HCT116 (cell line): ENCODE data around the gene MACF1.

Experiments
- EZH2 ChIP-seq: fragments of 200-600 bp; sonication (generic); IDR thresholded peaks from 2 replicates; pipeline ENCODE4 v1.6.1; 2017; ENCODE audit warnings: antibody characterized with exemption, mixed run types
- EZH2phosphoT487 ChIP-seq: fragments of 200-600 bp; IDR thresholded peaks from 2 replicates; pipeline ENCODE4 v1.6.1; 2018; ENCODE audit warnings: antibody characterized with exemption, borderline replicate concordance
- FOSL1 ChIP-seq: IDR thresholded peaks from 2 replicates; pipeline ENCODE4 v1.6.1; 2012; ENCODE audit warnings: low read depth
- JUND ChIP-seq: IDR thresholded peaks from 2 replicates; pipeline ENCODE4 v1.6.1; 2012
- POLR2A ChIP-seq: IDR thresholded peaks from 2 replicates; pipeline ENCODE4 v1.7.0; 2011; ENCODE audit warnings: borderline replicate concordance; ENCODE audit not compliant: insufficient read depth, insufficient read length; ENCODE audit errors: extremely low read depth
- POLR2AphosphoS5 ChIP-seq: IDR thresholded peaks from 2 replicates; pipeline ENCODE4 v1.6.1; 2011; ENCODE audit warnings: mild to moderate bottlenecking, low read depth, low read length, moderate library complexity
- SIN3A ChIP-seq: IDR thresholded peaks from 2 replicates; pipeline ENCODE4 v1.6.1; 2012; ENCODE audit warnings: low read depth
- SRF ChIP-seq: IDR thresholded peaks from 2 replicates; pipeline ENCODE4 v1.6.1; 2012; ENCODE audit warnings: low read depth
- YY1 ChIP-seq: IDR thresholded peaks from 2 replicates; pipeline ENCODE4 v1.6.1; 2011; ENCODE audit warnings: low read length, low read depth, moderate library complexity, mild to moderate bottlenecking; ENCODE audit not compliant: insufficient replicate concordance; ENCODE audit errors: extremely low read depth
- ZNF274 ChIP-seq: fragments of 200-500 bp; sonication (Bioruptor generic); IDR thresholded peaks from 2 replicates; pipeline ENCODE4 v1.6.1; 2014; ENCODE audit warnings: mild to moderate bottlenecking, low read depth, low read length, inconsistent platforms
- TF ChIP-seq, protein P1 (sequence below), 3 experiments: fragments of 200-600 bp in 1 of 3; sonication (generic) in 1 of 3; IDR thresholded peaks in 2 of 3; conservative IDR thresholded peaks in 1 of 3; 2 replicates each; pipeline ENCODE4 v1.5.1; 2012 to 2017; ENCODE audit warnings: low read depth in 2 of 3, low read length in 2 of 3, antibody characterized with exemption in 1 of 3, borderline replicate concordance in 1 of 3, control low read depth in 1 of 3, mild to moderate bottlenecking in 1 of 3, mixed read lengths in 1 of 3, mixed run types in 1 of 3, moderate library complexity in 1 of 3; ENCODE audit not compliant: insufficient read depth in 1 of 3
- TF ChIP-seq, protein P2 (sequence below): IDR thresholded peaks from 2 replicates; pipeline ENCODE4 v1.6.1; 2012
- TF ChIP-seq, protein P3 (sequence below): IDR thresholded peaks from 2 replicates; pipeline ENCODE4 v1.6.1; 2011; ENCODE audit warnings: mild to moderate bottlenecking, low read length, moderate library complexity; ENCODE audit not compliant: insufficient replicate concordance; ENCODE audit errors: extremely low read depth
- TF ChIP-seq, protein P4 (sequence below): IDR thresholded peaks from 2 replicates; pipeline ENCODE4 v1.6.1; 2012

DNA sequence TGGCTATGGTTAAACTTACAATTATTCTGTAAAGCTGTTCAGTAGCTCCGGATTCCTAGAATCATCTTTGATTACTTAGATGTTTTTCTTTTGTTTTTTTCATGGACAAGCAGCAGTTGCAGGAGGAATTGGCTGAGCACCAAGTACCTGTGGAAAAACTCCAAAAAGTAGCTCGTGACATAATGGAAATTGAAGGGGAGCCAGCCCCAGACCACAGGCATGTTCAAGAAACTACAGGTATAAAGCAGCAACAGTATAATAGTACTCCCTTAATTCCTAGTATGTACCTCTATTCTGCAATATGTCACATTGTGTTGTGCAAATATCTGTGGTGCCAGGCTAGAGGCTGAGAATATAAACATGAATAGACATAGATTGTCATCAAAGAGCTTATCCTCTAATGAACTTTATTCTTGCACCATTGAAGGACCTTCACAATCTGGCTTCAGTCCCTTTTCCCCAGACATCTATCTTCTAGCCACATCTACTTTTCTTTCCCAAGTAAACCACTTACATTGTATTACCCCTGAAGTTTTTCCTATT is 154.6 kb downstream of the MACF1 start:
- TF ChIP-seq EZH2phosphoT487, result no peak
- TF ChIP-seq, protein P1, sequence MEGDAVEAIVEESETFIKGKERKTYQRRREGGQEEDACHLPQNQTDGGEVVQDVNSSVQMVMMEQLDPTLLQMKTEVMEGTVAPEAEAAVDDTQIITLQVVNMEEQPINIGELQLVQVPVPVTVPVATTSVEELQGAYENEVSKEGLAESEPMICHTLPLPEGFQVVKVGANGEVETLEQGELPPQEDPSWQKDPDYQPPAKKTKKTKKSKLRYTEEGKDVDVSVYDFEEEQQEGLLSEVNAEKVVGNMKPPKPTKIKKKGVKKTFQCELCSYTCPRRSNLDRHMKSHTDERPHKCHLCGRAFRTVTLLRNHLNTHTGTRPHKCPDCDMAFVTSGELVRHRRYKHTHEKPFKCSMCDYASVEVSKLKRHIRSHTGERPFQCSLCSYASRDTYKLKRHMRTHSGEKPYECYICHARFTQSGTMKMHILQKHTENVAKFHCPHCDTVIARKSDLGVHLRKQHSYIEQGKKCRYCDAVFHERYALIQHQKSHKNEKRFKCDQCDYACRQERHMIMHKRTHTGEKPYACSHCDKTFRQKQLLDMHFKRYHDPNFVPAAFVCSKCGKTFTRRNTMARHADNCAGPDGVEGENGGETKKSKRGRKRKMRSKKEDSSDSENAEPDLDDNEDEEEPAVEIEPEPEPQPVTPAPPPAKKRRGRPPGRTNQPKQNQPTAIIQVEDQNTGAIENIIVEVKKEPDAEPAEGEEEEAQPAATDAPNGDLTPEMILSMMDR (IDR thresholded peaks at IDR 0.05 in 2 of 3, conservative IDR thresholded peaks at IDR 0.05 in 1 of 3; ENCODE audit: borderline replicate concordance in 1 of 3, insufficient read depth in 1 of 3, low read depth in 2 of 3, low read length in 2 of 3), result no peak
- no peak for TF ChIP-seq EZH2
- TF ChIP-seq, protein P2, sequence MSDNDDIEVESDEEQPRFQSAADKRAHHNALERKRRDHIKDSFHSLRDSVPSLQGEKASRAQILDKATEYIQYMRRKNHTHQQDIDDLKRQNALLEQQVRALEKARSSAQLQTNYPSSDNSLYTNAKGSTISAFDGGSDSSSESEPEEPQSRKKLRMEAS, result no peak
- TF ChIP-seq POLR2AphosphoS5, result no peak
- TF ChIP-seq YY1, result no peak
- TF ChIP-seq ZNF274, result no peak
- no peak for TF ChIP-seq FOSL1
- TF ChIP-seq POLR2A, result no peak
- no peak for TF ChIP-seq SIN3A
- TF ChIP-seq, protein P3, sequence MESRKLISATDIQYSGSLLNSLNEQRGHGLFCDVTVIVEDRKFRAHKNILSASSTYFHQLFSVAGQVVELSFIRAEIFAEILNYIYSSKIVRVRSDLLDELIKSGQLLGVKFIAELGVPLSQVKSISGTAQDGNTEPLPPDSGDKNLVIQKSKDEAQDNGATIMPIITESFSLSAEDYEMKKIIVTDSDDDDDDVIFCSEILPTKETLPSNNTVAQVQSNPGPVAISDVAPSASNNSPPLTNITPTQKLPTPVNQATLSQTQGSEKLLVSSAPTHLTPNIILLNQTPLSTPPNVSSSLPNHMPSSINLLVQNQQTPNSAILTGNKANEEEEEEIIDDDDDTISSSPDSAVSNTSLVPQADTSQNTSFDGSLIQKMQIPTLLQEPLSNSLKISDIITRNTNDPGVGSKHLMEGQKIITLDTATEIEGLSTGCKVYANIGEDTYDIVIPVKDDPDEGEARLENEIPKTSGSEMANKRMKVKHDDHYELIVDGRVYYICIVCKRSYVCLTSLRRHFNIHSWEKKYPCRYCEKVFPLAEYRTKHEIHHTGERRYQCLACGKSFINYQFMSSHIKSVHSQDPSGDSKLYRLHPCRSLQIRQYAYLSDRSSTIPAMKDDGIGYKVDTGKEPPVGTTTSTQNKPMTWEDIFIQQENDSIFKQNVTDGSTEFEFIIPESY, result no peak
- no peak for TF ChIP-seq JUND
- no peak for TF ChIP-seq SRF
- TF ChIP-seq, protein P4, sequence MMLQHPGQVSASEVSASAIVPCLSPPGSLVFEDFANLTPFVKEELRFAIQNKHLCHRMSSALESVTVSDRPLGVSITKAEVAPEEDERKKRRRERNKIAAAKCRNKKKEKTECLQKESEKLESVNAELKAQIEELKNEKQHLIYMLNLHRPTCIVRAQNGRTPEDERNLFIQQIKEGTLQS, result no peak
